HFF-Myc (cell line): ENCODE results near the gene FGFRL1.

Experiments used
- DNase-seq: peaks from one replicate; pipeline ENCODE4 v3.0.0-alpha.2; 2011; ENCODE audit warnings: low read depth; ENCODE audit errors: extremely low read depth
- H3K4me3 ChIP-seq: replicated peaks from 2 replicates; pipeline ENCODE4 v1.5.1; 2011; ENCODE audit warnings: low read depth, mild to moderate bottlenecking, control low read depth, low read length
- TF ChIP-seq, protein P1 (sequence below): IDR thresholded peaks from 2 replicates; pipeline ENCODE4 v1.5.1; 2012; ENCODE audit warnings: mild to moderate bottlenecking, low read depth, low read length, control low read depth; ENCODE audit errors: missing control alignments

FGFRL1 gene, protein sequence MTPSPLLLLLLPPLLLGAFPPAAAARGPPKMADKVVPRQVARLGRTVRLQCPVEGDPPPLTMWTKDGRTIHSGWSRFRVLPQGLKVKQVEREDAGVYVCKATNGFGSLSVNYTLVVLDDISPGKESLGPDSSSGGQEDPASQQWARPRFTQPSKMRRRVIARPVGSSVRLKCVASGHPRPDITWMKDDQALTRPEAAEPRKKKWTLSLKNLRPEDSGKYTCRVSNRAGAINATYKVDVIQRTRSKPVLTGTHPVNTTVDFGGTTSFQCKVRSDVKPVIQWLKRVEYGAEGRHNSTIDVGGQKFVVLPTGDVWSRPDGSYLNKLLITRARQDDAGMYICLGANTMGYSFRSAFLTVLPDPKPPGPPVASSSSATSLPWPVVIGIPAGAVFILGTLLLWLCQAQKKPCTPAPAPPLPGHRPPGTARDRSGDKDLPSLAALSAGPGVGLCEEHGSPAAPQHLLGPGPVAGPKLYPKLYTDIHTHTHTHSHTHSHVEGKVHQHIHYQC

DNA sequence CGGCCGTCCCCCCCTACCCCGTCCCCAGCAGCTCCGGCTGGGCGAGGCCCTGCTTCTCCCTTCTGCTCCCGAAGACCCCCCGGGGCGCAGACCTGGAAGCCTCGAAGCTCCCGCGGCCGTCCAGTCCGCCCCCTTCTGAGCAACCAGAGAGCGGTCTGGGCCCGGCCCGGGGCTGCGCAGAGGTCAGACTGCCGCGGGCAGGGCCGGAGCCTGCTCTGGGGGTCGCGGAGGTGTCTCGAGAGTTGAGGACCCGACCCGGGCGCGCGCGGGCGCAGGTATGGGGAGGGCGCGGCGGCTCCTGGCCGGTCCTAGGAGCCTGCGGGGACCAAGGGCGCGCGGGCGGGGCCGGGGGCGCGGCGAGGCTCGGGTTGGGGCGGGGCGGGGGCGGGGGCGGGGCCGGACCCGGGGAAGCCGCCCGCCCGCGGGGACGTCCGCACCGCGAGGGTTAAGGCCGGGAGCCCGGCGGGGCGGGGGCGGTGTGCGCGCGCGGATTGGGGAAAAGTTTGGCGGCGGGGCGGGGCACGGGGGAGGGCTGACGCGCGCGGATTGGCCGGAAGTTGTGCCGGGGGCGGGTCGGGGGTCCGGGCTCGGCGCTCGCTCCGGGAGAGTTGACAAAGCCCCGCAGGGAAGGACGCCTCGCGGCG is at the start of gene FGFRL1:
FGFRL1 (plus strand) TSS at position 605 of the 644 bp plus-strand sequence. CDS start 860 bp downstream, outside the sequence.
- peak; percentile 36 for DNase-seq
- TF ChIP-seq, protein P1, sequence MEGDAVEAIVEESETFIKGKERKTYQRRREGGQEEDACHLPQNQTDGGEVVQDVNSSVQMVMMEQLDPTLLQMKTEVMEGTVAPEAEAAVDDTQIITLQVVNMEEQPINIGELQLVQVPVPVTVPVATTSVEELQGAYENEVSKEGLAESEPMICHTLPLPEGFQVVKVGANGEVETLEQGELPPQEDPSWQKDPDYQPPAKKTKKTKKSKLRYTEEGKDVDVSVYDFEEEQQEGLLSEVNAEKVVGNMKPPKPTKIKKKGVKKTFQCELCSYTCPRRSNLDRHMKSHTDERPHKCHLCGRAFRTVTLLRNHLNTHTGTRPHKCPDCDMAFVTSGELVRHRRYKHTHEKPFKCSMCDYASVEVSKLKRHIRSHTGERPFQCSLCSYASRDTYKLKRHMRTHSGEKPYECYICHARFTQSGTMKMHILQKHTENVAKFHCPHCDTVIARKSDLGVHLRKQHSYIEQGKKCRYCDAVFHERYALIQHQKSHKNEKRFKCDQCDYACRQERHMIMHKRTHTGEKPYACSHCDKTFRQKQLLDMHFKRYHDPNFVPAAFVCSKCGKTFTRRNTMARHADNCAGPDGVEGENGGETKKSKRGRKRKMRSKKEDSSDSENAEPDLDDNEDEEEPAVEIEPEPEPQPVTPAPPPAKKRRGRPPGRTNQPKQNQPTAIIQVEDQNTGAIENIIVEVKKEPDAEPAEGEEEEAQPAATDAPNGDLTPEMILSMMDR = no peak
- peak within 1 kb of the TSS; percentile 60 for H3K4me3 ChIP-seq

DNA sequence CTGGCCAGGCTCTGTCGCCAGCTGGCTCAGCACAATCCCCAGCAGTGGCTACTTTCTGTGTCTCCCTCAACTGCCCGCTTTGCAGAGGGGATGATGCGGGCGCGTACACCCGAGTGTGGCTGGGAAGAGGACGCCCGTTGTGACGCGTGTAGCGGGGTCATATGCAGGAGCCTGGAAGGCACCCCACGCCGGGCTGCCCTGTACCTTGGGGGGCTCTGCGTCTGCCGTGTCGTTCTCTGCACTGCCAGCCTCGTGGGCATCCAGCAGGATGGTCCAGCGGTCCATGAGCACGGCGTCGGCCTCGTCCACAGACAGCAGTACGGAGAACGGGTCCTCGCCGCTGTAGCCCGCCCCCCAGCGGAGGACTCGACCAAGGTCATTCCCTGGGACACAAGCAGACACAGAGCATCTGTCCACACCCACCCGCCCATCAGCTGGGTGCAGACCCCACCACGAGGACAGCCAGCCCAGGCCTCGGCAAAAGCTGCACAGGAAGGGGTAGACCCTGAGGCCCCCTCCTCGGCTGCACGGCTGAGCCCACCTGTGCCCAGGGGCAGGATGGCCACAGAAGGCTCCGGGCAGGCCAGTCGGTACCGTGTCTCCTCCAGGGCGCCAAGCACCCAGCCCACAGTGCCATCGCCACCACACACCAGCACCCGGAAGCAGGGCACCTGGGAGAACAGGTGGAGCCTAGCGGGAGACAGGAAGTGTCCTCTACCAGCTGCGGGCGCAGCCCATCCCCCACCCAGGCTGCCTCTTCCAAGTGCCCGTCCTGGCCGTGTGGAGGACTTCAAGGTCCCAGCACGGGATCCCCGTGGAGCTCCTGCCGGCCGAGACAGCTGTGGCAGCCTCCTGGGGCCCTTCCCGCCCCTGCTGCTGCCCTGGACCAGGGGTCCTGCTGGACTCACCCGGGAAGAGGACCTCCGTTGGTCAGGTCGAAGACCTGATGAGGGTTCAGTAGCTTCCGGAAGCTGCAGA is 48.9 kb upstream of the FGFRL1 start:
- no peak overlapping the region for H3K4me3 ChIP-seq
- no peak for DNase-seq
- TF ChIP-seq, protein P1 = no peak

DNA sequence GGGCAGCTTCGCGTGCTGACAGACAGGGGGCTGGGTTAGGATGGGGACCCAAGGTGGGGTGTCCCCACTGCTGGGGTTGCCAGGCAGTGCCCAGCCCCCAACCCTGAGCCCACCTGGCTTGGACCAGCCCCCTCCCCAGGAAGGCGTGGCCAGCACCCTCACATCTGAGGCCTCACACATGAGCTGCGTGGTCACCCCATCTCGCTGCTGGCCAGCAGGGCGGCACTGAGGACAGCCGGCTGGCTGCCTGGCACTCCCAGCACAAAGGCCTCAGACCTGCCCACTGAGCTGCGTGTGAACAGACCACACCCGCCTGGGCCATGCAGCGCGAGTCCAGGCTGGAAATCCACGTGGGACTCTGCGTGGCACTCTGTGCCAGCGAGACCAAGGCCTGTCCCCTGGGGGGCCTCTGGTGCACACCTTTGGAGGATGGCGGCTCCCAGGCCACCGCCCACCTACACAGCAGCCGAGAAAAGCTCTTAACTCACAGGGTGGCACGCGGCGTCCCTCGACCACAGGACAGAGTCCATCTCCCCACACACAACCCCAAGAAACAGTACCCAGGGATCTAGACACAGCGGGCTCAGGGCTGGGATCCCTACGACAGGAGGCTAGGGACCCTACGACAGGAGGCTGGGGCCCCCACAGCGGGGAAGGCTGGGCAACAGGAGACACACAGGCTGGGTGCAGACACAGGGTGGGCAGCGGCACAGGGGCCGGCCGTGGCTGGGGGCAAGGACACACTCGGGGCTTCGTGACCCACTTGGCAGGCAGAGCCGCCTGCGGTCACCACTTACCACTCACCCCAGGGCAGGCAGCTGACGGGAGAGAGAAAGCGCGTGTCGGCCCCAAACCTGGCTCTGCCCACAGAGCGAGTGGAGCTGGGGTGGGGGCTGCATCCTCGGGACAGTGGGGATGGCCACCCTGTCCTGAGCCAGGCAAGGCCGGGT is 47.9 kb upstream of the FGFRL1 start:
- no peak overlapping the region for H3K4me3 ChIP-seq
- TF ChIP-seq, protein P1 = no peak
- DNase-seq = no peak

DNA sequence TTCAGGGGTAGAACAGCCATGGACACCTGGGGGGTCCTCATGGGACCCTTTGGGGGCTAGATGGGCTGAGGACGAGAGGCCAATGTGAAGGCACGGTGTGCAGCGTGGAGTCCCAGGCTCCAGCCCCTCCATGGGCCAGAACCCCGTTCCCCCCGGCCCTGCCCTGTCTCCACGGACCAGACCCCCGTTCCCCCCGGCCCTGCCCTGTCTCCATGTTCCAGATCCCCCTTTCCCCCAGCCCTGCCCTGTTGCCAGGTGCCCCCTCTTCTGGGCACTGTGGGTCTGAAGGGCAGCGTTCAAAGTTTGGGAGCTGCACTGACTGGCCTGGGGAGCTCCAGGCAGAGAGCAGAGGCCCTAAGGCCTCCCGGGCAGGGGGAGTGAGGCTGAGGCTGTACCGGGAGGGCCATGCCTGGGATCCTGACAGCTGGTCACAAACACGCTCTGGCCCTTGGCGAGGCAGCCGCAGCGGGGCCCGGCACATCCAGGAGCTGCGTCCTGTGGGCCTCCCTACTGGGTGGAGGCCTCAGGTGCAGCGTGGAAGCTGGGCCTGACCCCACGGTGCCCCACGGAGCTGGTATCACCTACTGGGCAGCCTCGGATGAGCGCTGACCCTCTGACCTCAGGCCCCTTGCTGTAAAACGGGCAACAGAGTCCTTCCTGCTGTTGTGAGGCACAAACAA is 46.9 kb upstream of the FGFRL1 start:
- DNase-seq = no peak
- TF ChIP-seq, protein P1 = no peak
- H3K4me3 ChIP-seq = no peak overlapping the region

DNA sequence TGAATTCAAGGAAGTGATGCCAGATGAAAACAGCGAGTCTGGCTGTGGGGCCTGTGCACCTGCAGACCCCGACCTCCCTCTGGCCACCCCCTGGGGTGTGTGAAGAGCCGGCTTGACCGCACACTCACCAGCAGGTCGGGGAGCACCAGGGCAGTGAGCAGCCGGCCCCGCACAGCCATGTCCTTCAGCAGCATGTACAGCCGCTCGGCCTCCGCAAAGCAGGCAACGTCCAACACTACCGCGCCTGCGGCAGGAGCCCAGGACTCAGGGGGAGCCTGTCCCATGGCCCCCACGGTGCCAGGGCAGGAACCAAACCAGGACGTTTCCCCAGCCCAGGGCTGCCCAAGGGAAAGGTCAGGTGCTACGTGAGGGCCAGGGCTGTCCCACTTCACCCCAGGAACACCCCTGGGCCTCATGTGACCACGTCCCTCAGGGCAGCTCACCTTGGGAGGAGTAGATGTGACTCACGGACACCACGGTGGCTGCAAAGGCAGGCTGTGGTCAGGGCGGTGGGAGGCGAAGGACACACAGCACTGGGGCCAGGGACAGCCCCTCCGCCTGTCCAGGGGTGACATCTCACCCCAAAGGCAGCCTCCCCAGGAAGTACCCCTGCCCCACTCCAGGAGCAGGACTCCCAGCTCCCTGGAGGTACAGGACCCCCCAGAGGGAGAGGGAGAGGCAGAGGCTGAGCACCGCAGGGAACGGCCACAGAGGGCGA is 46.2 kb upstream of the FGFRL1 start:
- DNase-seq = no peak
- TF ChIP-seq, protein P1 = no peak
- H3K4me3 ChIP-seq = no peak overlapping the region
